ENCODE measurements around the gene CAND2.

The CAND2 gene

GRCh38 chr3:12753275-12754028 is 43.0 kb upstream of the CAND2 start:
- TF ChIP-seq CTCF (conservative IDR thresholded peaks at IDR 0.05; ENCODE audit: low read length), result no peak
- no peak for DNase-seq (ENCODE audit: low read depth)
- H3K4me3 ChIP-seq (ENCODE audit: low read length), result no peak overlapping the region

GRCh38 chr3:12754313-12754712 is 42.2 kb upstream of the CAND2 start:
- no peak overlapping the region for H3K4me3 ChIP-seq (ENCODE audit: low read length)
- no peak for DNase-seq (ENCODE audit: low read depth)
- TF ChIP-seq CTCF (conservative IDR thresholded peaks at IDR 0.05; ENCODE audit: low read length), result no peak

GRCh38 chr3:12755754-12756153 is 40.7 kb upstream of the CAND2 start:
- DNase-seq (ENCODE audit: low read depth), result no peak
- no peak overlapping the region for H3K4me3 ChIP-seq (ENCODE audit: low read length)
- no peak for TF ChIP-seq CTCF (conservative IDR thresholded peaks at IDR 0.05; ENCODE audit: low read length)

GRCh38 chr3:12756175-12756574 is 40.3 kb upstream of the CAND2 start:
- no peak for TF ChIP-seq CTCF (conservative IDR thresholded peaks at IDR 0.05; ENCODE audit: low read length)
- DNase-seq (ENCODE audit: low read depth), result no peak
- H3K4me3 ChIP-seq (ENCODE audit: low read length), result no peak overlapping the region

GRCh38 chr3:12756635-12757034 is 39.8 kb upstream of the CAND2 start:
- no peak overlapping the region for H3K4me3 ChIP-seq (ENCODE audit: low read length)
- no peak for TF ChIP-seq CTCF (conservative IDR thresholded peaks at IDR 0.05; ENCODE audit: low read length)
- no peak for DNase-seq (ENCODE audit: low read depth)

GRCh38 chr3:12758025-12758781 is 38.3 kb upstream of the CAND2 start:
- no peak overlapping the region for H3K4me3 ChIP-seq (ENCODE audit: low read length)
- TF ChIP-seq CTCF (conservative IDR thresholded peaks at IDR 0.05; ENCODE audit: low read length), result 0 out of 2 replicates have a peak, but pooled peaks have one; percentile 8
- peak; percentile 64 for DNase-seq (ENCODE audit: low read depth)
